Ramos (cell line): ENCODE data around the gene LRPAP1.
"Not testable (repeated sequence)": the region's sequence is repeated elsewhere in the genome, so short reads cannot be mapped to it uniquely, and the experiment has no call there.

ENCODE experiments used
- in situ Hi-C: fragments of 300-500 bp; cut with MboI; formaldehyde crosslinking; loops from one replicate; pipeline ENCODE4 v1.14.3; 2022; ENCODE audit warnings: low sequenced_read_pairs; ENCODE audit not compliant: unreplicated experiment

Gene LRPAP1

DNA sequence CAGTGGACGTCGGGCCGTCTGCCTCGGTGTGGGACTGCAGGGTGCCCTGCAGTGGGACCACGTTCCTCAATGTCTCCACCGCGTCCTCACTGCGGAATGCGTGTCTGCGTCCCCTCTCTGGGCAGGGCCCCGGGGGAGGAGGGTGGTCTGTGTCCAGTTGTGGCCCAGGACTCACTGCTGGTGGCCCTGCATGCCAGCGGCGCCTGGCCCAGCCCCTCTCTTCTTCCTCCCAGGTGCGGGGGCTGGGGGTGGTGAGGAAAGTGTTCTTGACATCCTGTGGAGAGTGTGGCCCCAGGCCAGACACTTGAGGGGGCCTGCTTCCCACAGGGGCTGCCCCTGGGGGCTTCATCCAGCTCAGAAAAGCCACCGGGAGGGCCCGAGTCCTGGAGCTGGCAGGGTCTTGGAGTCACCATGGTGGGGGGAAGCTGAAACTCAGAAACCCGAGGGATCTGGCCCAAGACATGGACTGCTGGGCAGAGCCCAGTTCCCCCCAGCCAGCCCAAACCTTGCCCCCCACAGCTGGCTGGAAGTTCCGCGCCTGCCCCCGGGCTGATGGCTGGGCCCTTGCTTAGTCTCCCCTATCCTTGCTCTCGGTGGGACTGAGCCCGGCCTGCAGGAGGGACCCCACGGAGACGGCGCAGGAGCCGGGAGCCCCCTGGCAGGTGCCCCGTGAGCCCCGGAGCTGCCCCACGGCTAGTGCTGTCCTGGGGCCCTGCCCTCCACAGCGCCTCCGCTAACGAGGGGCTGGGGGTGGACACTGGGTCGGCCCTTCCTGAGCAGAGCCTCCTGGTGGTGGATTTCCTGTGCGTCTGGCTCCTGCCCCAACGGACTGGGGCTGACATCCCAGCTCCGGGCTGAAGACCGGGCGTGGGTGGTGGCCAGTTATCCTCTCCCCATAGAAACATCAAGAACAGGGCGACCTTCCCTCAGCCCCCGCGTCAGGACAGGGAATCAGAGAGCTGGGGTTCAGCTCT, 66.2 kb downstream of the LRPAP1 start:
- in situ Hi-C loops = no loop called here

DNA sequence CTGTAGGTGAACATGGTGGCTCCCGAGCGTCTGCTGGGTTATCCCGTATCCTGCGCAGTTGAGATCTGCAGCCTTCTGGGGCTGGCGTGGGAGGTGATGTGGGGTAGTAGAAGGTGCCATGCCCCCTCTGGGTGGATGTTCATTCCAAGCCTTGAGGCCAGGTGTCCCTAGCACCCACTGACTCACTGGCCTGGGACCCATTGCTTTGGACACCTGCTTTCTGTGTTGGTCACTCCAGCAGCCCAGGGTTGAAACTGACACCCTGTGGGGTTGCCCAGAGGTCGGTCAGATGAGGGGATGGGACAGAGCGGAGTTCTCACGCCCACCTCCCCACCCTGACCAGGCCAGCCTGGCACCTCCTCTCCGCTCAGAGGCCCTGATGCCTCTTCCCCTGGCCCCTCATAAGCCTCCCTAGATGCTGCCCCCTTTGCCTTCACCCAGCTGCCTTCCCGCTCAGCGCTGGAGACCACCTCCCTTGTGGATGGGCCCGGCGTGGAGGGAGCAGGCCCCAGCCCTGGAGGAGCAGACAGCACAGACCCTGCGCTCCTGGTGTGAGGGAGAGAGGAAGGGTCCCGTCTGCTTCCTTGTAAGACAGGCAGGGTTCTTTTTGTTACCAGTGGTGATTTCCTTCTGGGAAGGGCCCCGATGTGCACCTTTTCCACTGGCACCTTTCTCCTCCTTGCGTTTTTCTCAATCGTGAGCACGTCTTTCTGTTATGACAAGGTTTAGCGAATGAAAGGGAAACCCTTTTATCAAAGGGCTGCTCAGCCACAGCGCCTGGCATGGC, 67.1 kb downstream of the LRPAP1 start:
- in situ Hi-C loops = no loop called here

GRCh38 chr4:3464349-3464905, 67.8 kb downstream of the LRPAP1 start:
- in situ Hi-C loops = no loop called here

- in situ Hi-C loops = no loop called here
Observed at GRCh38 chr4:3463556-3464348, 68.5 kb downstream of the LRPAP1 start.

DNA sequence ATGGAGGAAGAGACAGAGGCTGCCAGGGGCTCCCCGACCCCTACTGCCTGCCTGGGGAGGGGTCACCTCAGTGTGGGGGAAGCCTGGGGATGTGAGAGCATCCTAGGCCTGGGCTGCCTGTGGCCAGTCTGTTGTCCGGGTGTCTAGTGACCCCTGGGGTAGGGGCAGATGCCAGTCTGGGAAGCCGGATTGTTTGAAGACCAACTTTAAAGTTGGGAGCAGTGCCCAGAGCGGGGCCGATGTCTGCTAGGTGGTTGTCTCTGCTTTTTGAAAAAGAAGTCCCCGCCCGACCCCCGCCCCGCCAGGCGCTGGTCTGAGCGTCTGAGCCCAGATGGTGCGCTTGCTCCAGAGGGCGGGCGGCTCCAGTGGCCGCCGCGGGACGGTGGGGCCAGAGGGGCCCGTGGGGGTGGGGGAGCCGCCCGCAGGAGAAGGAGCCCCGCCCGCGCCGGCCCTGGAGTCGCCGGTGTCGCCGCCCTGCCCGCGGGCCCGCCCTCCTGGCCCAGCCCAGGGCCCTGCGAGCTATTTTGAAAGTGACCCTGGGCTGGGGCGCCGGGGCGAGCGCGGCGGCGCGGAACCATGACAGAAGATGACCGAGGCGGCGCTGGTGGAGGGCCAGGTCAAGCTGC, 69.3 kb downstream of the LRPAP1 start, which contains the start of gene DOK7:
Gene DOK7, plus strand, starts transcription at position 517 of the 626 bp plus-strand sequence. Its CDS starts 70 bp downstream, at position 587.
- in situ Hi-C loops = no loop called here

DNA sequence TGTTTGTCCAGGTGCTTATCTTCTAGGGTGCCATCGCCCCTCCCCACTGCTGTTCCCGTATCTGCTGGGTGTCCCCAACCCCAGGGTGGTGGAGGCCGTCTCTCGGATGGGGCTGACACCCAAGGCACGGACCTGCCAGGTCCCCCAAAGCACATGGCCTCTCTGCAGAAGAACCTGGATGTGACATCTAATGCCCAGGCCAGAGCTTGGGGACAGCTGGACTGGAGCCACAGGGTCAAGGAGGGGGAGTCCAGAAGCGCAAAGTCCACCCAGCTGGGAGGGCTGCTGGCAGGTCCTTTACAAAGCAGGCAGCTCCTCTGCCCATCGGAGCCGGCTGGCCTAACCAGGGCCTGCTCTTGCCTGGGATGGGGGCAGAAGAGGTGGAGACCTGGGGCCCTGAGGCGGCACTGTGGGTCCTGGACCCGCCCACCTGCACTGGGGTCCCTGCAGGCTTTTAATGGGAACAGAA, 69.9 kb downstream of the LRPAP1 start:
- in situ Hi-C loops = no loop called here

- in situ Hi-C loops = no loop called here
Observed at GRCh38 chr4:3461515-3462291, 70.5 kb downstream of the LRPAP1 start.

DNA sequence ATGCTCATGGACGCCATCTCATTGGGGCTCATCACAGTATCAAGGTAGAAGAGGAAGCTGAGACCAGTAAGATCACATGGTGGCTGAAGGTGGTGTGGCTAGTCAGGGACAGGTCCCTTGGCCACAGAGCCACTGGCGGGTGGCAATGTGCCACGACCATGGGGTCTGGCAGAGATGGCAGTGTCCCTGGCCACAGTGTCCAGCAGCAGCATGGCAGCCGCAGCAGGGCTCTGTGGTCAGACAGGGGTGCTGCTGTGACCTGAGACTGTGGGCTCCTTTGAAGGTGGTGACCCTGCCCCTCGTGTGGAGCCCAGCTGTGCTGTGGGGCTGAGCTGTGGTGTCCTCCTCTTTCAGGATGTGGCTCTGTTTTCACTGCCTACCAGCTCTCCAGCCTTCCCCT, 71.3 kb downstream of the LRPAP1 start:
- in situ Hi-C loops = no loop called here

DNA sequence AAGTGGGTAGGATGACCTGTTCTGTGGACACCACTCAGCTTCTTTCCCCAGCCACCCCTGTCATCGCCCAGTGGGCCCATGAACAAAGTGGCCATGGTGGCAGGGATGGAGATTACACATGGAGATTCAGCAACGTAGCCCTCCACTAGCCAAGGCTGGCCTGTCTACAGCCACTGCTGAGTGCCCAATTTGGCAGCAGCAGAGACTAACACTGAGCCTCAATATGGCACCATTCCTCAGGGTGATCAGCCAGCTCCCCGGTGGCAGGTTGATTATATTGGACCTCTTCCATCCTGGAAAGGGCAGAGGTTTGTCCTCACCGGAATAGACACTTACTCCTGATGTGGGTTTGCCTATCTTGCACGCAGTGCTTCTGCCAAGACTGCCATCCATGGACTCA, 73.1 kb downstream of the LRPAP1 start:
- in situ Hi-C loops = not testable (repeated sequence)

DNA sequence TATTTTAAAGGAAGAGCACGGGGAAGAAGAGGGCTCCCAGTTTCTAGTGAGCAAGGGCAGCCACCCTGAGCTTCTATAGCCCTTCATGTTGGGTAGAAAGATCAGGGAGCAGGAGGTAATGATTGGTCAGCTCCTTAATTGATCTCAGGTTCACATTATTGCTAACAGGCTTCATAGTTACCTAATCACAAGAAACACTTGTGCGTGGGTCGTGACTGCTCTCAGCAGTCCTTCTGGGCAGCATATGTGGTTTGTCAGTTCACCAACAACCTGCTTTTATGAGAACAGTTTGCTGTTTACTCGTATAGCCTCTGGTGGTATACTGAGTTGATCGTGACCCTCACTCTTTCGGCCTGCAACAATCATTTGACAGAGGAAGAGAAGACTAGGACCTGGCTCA, 73.9 kb downstream of the LRPAP1 start:
- in situ Hi-C loops = no loop called here

GRCh38 chr4:3455596-3455995, 76.6 kb downstream of the LRPAP1 start:
- in situ Hi-C loops = not testable (repeated sequence)
